Measurements from ENCODE around the gene ACOD1. TPM values are rescaled to one million over a fixed set of nuclear protein-coding genes. Genes with fewer than 3 reads are reported as not detected.

Gene ACOD1
- total RNA-seq, 1 donor from 2014 or later, result not detected

- Mint-ChIP-seq H3K27ac (no peak overlapping the region), H3K4me1 (no peaks in the 10 kb centered on the region), H3K4me3 (no peak overlapping the region), H3K27me3 (peaks cover 2% of the 10 kb centered on the region), H3K36me3 (ENCODE audit: low read depth) (no peaks in the 10 kb centered on the region), H3K9me3 (peaks cover under 1% of the 10 kb centered on the region)
- no peak for DNase-seq
- intact Hi-C loops (cut with micrococcal nuclease), result no loop called here
These were observed 17.6 kb downstream of the ACOD1 start for GRCh38 chr13:76965759-76966421.

GRCh38 chr13:76967031-76967430 lies 18.7 kb downstream of the ACOD1 start:
- Mint-ChIP-seq H3K27ac (no peak overlapping the region), H3K4me1 (peaks cover 1% of the 10 kb centered on the region)

GRCh38 chr13:76968041-76968440 lies 19.7 kb downstream of the ACOD1 start:
- Mint-ChIP-seq H3K27ac (no peak overlapping the region), H3K27me3 (peaks cover 18% of the 10 kb centered on the region), H3K4me3 (no peak overlapping the region)

More at GRCh38 chr13:76967031-76967430, 18.7 kb downstream of the ACOD1 start:
- H3K9me3 Mint-ChIP-seq, result no peaks in the 10 kb centered on the region
- no peaks in the 10 kb centered on the region for H3K36me3 Mint-ChIP-seq (ENCODE audit: low read depth)
- H3K4me3 Mint-ChIP-seq, result no peak overlapping the region
- DNase-seq, result no peak
- intact Hi-C loops (cut with micrococcal nuclease), result no loop called here
- H3K27me3 Mint-ChIP-seq, result peaks cover 8% of the 10 kb centered on the region

GRCh38 chr13:76969488-76970365 lies 21.4 kb downstream of the ACOD1 start:
- H3K4me3 Mint-ChIP-seq, result no peak overlapping the region
- H3K9me3 Mint-ChIP-seq, result no peaks in the 10 kb centered on the region
- DNase-seq, result no peak
- peaks cover 2% of the 10 kb centered on the region for H3K4me1 Mint-ChIP-seq
- H3K36me3 Mint-ChIP-seq (ENCODE audit: low read depth), result no peaks in the 10 kb centered on the region
- no peak overlapping the region for H3K27ac Mint-ChIP-seq
- H3K27me3 Mint-ChIP-seq, result peaks cover 28% of the 10 kb centered on the region
- intact Hi-C loops (cut with micrococcal nuclease), result no loop called here

More at GRCh38 chr13:76968041-76968440, 19.7 kb downstream of the ACOD1 start:
- intact Hi-C loops (cut with micrococcal nuclease), result no loop called here
- no peaks in the 10 kb centered on the region for H3K9me3 Mint-ChIP-seq
- H3K36me3 Mint-ChIP-seq (ENCODE audit: low read depth), result no peaks in the 10 kb centered on the region
- DNase-seq, result no peak
- H3K4me1 Mint-ChIP-seq, result peaks cover 2% of the 10 kb centered on the region

GRCh38 chr13:76971215-76971614 lies 22.9 kb downstream of the ACOD1 start:
- H3K27ac Mint-ChIP-seq, result no peak overlapping the region
- intact Hi-C loops (cut with micrococcal nuclease), result no loop called here
- H3K36me3 Mint-ChIP-seq (ENCODE audit: low read depth), result no peaks in the 10 kb centered on the region
- no peak overlapping the region for H3K4me3 Mint-ChIP-seq
- DNase-seq, result no peak
- peaks cover 2% of the 10 kb centered on the region for H3K4me1 Mint-ChIP-seq
- H3K9me3 Mint-ChIP-seq, result no peaks in the 10 kb centered on the region
- H3K27me3 Mint-ChIP-seq, result peaks cover 31% of the 10 kb centered on the region

GRCh38 chr13:76971851-76972829 lies 23.8 kb downstream of the ACOD1 start:
- Mint-ChIP-seq H3K27ac (no peak overlapping the region), H3K4me1 (peaks cover 6% of the 10 kb centered on the region), H3K36me3 (ENCODE audit: low read depth) (no peaks in the 10 kb centered on the region), H3K27me3 (peaks cover 37% of the 10 kb centered on the region), H3K9me3 (no peaks in the 10 kb centered on the region), H3K4me3 (no peak overlapping the region)
- DNase-seq, result no peak
- intact Hi-C loops (cut with micrococcal nuclease), result no loop called here

- DNase-seq, result no peak
- Mint-ChIP-seq H3K4me3 (no peak overlapping the region), H3K4me1 (peaks cover 6% of the 10 kb centered on the region), H3K9me3 (no peaks in the 10 kb centered on the region), H3K36me3 (ENCODE audit: low read depth) (no peaks in the 10 kb centered on the region), H3K27ac (no peak overlapping the region), H3K27me3 (peaks cover 51% of the 10 kb centered on the region)
- intact Hi-C loops (cut with micrococcal nuclease), result no loop called here
These were observed 25.8 kb downstream of the ACOD1 start for GRCh38 chr13:76973920-76974617.

GRCh38 chr13:76974618-76974975 lies 26.3 kb downstream of the ACOD1 start:
- Mint-ChIP-seq H3K4me3 (no peak overlapping the region), H3K27ac (no peak overlapping the region), H3K36me3 (ENCODE audit: low read depth) (no peaks in the 10 kb centered on the region), H3K27me3 (peaks cover 52% of the 10 kb centered on the region), H3K9me3 (no peaks in the 10 kb centered on the region), H3K4me1 (peaks cover 6% of the 10 kb centered on the region)
- DNase-seq, result no peak
- intact Hi-C loops (cut with micrococcal nuclease), result no loop called here

GRCh38 chr13:76975863-76976262 lies 27.6 kb downstream of the ACOD1 start:
- intact Hi-C loops (cut with micrococcal nuclease), result no loop called here

GRCh38 chr13:76976490-76976889 lies 28.2 kb downstream of the ACOD1 start:
- Mint-ChIP-seq H3K27me3 (peaks cover 57% of the 10 kb centered on the region), H3K36me3 (ENCODE audit: low read depth) (no peaks in the 10 kb centered on the region), H3K4me3 (no peak overlapping the region), H3K9me3 (no peaks in the 10 kb centered on the region), H3K27ac (no peak overlapping the region), H3K4me1 (peaks cover 8% of the 10 kb centered on the region)
- no peak for DNase-seq
- intact Hi-C loops (cut with micrococcal nuclease), result no loop called here

More at GRCh38 chr13:76975863-76976262, 27.6 kb downstream of the ACOD1 start:
- H3K27ac Mint-ChIP-seq, result no peak overlapping the region
- H3K4me1 Mint-ChIP-seq, result peaks cover 8% of the 10 kb centered on the region
- H3K9me3 Mint-ChIP-seq, result no peaks in the 10 kb centered on the region
- DNase-seq, result no peak
- H3K4me3 Mint-ChIP-seq, result no peak overlapping the region
- peaks cover 54% of the 10 kb centered on the region for H3K27me3 Mint-ChIP-seq
- no peaks in the 10 kb centered on the region for H3K36me3 Mint-ChIP-seq (ENCODE audit: low read depth)

- no peak overlapping the region for H3K27ac Mint-ChIP-seq
- peaks cover 8% of the 10 kb centered on the region for H3K4me1 Mint-ChIP-seq
- H3K4me3 Mint-ChIP-seq, result no peak overlapping the region
- DNase-seq, result no peak
- H3K9me3 Mint-ChIP-seq, result no peaks in the 10 kb centered on the region
- no peaks in the 10 kb centered on the region for H3K36me3 Mint-ChIP-seq (ENCODE audit: low read depth)
- H3K27me3 Mint-ChIP-seq, result peaks cover 57% of the 10 kb centered on the region
- intact Hi-C loops (cut with micrococcal nuclease), result no loop called here
These were observed 28.6 kb downstream of the ACOD1 start for GRCh38 chr13:76976929-76977328.

- no peak overlapping the region for H3K27ac Mint-ChIP-seq
- peak overlapping the region; percentile 78 for H3K4me3 Mint-ChIP-seq
- DNase-seq, result peak; percentile 95
- no peaks in the 10 kb centered on the region for H3K36me3 Mint-ChIP-seq (ENCODE audit: low read depth)
- no peaks in the 10 kb centered on the region for H3K9me3 Mint-ChIP-seq
- peaks cover 6% of the 10 kb centered on the region for H3K4me1 Mint-ChIP-seq
- H3K27me3 Mint-ChIP-seq, result peaks cover 47% of the 10 kb centered on the region
- intact Hi-C loops (cut with micrococcal nuclease), result loop anchor here (1.0 to 5.0 kb wide), 2 partner anchors 47 to 1103 kb away; partner anchors contain the start of gene FBXL3
These were observed 31.9 kb downstream of the ACOD1 start for GRCh38 chr13:76980075-76980718.
